ENCODE results near the gene DNAJC4. TPM values are rescaled to one million over a fixed set of nuclear protein-coding genes. Genes with fewer than 3 reads are reported as not detected.

Gene DNAJC4
- total and polyA plus RNA-seq, 9 of the 15 experiments (the other 6 are each of a cell fraction or from before 2014, with no cell fraction given): 4.0 to 32.6 (median 19.9) TPM

GRCh38 chr11:64204464-64204989 lies 25.8 kb upstream of the DNAJC4 start (continued):
- TF ChIP-seq MXD1 (CRISPR knock-in tag; IDR thresholded peaks at IDR 0.05; ENCODE audit: borderline replicate concordance, poor library complexity, severe bottlenecking) (no peak), GTF2E2 (tag; IDR thresholded peaks at IDR 0.05) (no peak), TRIM28 (IDR thresholded peaks at IDR 0.05) (no peak), CTCF (IDR thresholded peaks at IDR 0.05 in 2 of 3, conservative IDR thresholded peaks at IDR 0.05 in 1 of 3; ENCODE audit: insufficient read depth in 2 of 3, low read depth in 1 of 3, low read length in 3 of 3) (peak; percentile 86 to 97 (median 95)), GTF2A2 (tag; IDR thresholded peaks at IDR 0.05) (no peak), ZBTB1 (CRISPR knock-in tag; IDR thresholded peaks at IDR 0.05; ENCODE audit: borderline replicate concordance, low read depth) (no peak), MEF2A (IDR thresholded peaks at IDR 0.05; ENCODE audit: control insufficient read depth, low read depth, low read length) (no peak), E4F1 (CRISPR knock-in tag; IDR thresholded peaks at IDR 0.05; ENCODE audit: borderline replicate concordance) (no peak), HDGF (IDR thresholded peaks at IDR 0.05) (0 out of 2 replicates have a peak, but pooled peaks have one; percentile 30), ZC3H11A (IDR thresholded peaks at IDR 0.05; ENCODE audit: low read depth, low read length) (no peak), RREB1 (CRISPR knock-in tag; IDR thresholded peaks at IDR 0.05) (no peak), ZNF778 (CRISPR knock-in tag; IDR thresholded peaks at IDR 0.05) (no peak), STAT5A (IDR thresholded peaks at IDR 0.05; ENCODE audit: borderline replicate concordance, low read length) (peak; percentile 22; the same call in 1 of the 2 replicates), L3MBTL2 (IDR thresholded peaks at IDR 0.05) (0 out of 2 replicates have a peak, but pooled peaks have one; percentile 22), RNF219 (CRISPR knock-in tag; IDR thresholded peaks at IDR 0.05) (no peak)
